HuH-7 (cell line): ENCODE data around the gene SLC35F3.
"Not testable (repeated sequence)": the region's sequence is repeated elsewhere in the genome, so short reads cannot be mapped to it uniquely, and the experiment has no call there.

Experiments
- DNase-seq: peaks from one replicate; pipeline ENCODE4 v3.0.0; 2011; ENCODE audit warnings: low spot score

SLC35F3 gene

DNA sequence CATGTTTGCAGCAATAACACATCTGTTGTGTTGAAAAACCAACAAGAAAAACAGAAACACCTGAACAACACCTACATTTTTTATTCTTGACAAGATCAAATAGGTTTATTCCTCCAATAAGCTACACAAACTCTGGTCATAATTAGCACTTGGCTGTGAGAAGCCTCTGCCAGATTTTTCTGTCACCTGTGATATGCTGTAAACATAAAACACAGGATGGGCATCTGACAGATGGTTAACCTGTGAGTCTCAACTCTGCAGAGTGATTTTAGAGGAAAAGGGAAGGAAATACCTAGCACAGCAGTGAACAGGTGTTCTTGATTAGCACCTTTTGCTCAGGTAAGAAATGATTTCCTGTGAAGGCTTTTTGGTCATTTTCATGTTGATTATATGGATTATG, 293.4 kb downstream of the SLC35F3 start:
- DNase-seq = no peak

DNA sequence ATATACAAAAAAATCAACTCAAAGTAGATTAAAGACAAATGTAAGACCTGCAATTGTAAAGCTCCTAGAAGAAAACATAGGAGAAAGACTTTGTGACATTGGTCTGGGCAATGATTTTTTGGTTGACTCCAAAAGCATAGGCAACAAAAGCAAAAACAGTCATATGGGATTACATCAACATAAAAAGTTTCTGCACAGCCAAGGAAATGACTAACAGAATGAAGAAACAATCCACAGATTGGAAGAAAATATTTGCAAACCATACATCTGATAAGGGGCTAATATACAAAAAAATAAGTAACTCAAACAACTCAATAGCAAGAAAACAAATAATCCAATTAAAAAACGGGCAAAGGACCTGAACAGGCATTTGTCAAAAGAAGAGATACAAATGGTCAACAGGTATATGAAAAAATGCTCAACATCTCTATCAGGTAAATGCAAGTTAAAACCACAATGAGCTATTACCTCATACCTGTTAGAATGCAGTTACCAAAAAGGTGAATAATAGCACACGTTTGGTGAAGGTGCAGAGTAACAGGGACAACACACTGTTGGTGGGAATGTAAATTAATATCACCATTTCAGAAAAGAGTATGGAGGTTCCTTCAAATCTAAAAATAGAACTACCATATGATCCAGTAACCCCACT, 295.1 kb downstream of the SLC35F3 start:
- no peak for DNase-seq

DNA sequence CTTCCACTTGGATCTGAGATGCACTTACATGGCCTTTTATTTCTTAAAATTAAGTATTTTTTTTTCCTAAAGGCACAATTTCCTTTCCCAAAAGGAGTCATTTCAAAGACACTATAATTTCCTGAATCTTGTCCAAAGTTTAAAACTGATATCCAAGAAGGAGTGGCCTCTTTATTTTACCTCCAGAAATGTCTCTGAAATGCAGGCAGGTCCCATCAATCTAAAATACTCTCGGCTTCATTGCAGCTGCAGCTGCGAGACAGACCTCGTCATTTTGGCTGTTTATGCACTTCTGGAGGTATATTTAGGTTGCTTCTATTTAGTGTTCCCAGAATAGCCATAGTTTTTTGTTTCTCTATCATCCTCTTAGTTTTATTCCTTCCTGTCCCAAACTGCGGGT, 296.1 kb downstream of the SLC35F3 start:
- DNase-seq = no peak

DNA sequence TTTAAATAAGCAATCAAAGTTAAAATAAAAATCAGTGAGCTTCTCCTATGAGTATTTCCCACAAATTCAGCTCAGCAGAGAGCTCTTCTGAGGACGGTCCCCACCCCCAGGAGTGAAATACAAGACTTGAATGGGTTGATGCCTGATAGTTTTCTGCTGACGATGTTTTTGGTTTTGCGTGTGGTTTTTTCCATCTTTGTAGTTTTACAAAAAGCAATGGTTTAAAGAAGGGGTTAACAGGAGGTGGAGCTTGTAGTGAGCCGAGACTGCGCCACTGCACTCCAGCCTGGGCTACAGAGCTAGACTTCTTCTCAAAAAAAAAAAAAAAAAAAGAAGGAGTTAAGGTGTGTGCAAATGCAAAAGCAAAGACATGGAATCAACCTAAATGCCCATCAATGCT, 297.1 kb downstream of the SLC35F3 start:
- no peak for DNase-seq

DNA sequence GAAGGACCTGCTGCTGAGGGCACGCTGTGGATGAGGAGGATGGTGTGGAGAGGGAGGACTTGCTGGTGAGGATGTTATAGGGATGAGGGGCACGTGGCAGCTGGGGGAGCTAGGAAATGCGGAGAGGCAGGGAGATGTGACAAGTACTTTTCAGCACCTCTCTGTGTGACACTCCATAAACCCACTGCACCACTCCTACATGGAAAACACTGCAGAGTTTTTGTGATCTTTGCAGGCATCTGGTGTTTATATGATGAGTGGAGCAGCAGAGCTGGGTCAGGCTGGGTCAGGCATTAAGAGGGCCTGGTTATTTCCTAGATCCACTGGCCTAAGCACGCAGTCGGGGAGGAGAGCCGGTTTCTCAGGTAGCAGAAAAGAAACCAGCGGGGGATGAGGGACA, 301.5 kb downstream of the SLC35F3 start:
- no peak for DNase-seq

DNA sequence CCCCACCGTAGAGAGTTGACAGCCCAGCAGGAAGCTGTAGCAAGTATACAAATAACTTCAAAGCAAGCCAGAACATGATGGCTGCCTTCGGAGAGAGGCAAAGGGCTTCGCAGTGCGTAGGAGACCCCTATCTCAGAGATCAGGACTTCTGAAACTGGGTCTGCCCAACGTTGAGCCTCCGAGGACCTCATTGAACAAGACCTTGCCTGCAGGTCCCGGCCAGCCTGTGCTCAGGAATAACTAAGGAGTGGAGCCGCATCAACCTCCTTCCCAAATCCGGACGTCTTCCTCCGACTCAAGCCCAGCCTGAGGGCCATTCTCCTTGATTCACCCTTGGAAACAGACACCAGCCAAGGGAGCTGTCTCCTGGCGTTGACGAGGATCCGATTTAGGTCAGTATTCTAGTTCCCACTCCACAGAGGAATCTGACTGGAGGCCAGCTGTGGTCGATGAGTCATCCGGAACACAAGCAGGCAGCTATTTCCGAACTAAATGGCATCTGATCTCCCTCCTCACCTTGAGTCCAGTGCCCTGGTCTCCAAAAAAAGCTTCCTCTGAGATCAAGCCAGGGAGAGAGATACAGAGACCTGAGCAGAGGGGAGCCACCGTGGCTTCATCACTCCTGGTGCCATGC, 302.3 kb downstream of the SLC35F3 start:
- no peak for DNase-seq

DNA sequence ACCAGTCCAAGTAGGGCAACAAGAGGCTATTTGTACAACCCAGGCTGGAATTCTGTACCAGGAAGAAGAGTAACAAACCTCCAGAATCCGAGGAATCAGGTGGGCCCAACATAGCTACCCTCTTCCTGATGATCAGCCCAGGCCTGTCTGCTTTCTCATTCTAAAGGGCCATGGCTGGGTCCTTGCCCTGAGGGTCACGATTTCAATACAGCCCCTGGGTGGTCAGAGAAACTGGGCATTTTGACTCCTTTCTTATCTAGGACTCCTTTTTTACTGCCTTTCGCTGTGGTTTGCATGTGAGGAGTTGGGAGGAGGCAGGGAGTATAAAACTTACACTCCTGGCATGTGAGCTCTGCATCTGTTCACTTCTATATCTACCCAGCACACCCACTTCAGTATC, 303.9 kb downstream of the SLC35F3 start:
- DNase-seq = no peak

DNA sequence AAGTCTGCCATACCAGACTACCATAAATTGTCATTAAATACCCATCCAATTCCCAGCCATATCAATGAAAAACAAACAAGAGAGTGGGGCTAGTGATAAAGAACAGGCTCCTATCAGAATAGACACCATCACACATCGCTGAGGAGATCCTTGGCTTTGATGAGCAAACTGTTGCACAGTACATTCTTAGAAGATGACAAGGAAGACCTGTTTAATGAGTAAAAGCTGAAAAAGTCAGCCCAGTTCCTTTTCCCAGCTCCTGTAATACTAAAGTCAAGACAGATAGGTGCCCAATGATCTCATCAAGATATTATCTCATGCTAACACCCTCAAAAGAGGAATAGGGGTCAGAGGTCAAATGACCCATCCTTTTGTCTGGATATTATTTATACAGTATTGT, 304.3 kb downstream of the SLC35F3 start:
- DNase-seq = no peak

DNA sequence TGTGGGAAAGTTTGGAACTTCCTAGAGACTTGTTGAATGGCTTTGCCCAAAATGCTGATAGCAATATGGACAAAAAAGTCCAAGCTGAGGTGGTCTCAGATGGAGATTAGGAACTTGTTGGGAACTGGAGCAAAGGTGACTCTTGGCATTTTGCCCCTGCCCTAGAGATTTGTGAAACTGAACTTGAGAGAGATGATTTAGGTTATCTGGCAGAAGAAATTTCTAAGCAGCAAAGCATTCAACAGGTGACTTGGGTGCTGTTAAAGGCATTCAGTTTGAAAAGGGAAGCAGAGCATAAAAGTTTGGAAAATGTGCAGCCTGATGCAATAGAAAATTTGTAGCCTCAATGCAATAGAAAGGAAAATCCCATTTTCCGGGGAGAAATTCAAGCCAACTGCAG, 306.0 kb downstream of the SLC35F3 start:
- DNase-seq = not testable (repeated sequence)

DNA sequence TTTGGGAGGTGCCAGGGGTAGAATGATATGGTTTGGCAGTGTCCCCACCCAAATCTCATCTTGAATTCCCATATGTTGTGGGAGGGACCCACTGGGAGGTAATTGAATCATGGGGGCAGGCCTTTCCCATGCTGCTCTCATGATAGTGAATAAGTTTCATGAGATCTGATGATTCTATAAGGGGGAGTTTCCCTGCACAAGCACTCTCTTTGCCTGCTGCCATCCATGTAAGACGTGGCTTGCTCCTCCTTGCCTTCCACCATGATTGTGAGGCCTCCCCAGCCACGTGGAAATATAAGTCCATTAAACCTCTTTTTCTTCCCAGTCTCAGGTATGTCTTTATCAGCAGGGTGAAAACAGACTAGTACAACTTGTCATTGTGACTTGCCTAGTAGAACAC, 307.4 kb downstream of the SLC35F3 start:
- DNase-seq = not testable (repeated sequence)

DNA sequence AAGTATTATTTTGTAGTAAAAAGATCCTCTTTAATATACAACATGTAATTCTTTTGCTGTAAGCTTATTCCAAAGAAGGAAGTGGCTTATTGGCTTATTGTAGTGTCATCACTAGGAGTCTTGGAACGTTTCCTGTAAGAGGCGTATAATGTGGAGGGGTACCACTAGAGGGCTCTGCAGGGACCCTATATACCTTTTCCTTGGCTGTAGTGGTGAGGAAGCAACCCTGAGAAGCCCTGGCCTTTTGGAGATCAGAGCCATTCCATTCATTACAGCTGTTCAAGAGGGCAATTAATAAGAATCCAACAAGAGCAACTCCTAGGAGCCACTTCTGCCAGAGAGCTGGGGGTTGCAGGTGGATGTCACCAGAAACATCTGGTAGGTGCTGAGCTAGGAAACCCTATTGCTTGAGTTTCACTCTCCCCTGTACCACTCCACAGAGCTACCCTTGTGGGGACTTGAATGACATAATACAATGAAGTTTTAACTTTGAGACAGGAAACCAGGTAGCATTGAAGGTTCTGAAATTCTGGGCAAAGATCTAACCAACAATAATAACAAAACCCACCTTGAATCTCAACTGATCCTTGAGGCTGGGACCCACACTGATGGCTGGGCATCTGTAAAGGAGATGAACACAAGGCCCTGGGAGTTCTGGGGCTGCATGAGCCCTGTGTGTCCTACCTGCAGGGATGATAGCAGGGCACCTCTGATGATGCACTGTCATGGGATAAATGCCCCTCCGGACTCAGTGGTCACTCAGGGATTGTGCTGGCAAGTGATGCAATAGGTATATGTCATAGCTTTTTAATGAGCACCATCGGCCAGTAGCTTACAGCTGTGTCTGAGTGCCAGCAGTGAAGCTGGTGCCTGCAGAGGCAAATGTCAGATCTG, 308.5 kb downstream of the SLC35F3 start:
- peak; percentile 75 for DNase-seq

DNA sequence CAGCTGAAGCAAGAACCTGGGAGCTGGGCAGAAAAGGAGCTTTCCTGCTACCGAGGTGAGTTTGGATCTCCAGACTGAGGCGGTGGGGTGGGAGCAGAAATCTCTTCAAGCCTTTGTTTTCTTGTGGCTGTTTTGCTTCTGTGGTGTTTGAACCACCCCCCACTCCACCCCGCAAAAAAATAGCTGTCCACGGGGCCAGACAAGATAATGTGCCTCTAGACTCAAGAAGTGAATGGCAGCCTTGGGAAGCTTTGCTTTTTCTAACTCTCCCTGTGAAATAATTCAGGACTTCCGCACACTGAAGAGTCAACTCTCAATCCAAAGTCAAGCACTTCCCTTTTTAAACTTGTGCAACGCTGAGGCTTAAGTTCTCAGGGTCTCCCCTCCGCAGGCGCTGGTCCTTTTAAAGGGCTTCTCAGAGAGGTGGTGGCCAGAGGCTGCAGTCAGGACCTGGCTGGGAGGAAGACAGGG, 309.2 kb downstream of the SLC35F3 start:
- DNase-seq = no peak

DNA sequence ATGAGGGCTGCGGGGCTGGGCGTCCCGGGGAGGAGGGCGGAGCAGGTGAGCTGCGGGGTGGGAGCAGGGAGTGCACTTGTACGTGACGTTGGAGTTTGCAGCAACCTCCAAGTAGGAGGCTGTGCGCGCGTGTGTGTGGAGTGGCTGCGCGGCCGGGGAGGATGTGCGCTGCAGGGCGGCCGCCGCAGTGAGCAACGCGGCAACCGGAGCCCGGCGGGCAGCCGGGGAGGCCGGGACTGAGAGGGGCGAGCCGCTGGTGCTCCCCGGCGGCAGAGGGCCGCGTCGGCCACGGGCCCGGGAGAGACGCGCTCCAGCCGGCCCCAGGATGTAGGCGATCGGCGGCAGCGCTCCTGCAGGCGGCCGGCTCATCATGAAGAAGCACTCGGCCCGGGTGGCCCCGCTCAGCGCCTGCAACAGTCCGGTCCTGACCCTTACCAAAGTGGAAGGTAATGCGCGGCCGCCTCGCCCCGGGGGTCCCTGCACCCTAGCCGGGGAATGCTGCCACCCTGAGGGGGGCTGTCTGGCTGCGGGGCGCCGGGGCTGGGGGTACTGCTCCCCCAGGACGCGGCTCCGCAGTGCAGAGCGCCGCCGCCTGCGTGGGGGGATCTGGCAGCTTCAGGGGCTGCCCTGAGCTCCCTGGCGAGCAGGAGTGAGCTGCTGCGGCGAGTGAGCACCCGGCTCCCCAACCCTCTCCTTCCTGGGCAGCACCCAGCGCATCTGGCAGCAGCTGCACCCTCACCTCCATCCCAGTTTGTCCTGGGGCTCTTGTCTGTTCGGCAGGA, 309.8 kb downstream of the SLC35F3 start:
- DNase-seq = no peak

DNA sequence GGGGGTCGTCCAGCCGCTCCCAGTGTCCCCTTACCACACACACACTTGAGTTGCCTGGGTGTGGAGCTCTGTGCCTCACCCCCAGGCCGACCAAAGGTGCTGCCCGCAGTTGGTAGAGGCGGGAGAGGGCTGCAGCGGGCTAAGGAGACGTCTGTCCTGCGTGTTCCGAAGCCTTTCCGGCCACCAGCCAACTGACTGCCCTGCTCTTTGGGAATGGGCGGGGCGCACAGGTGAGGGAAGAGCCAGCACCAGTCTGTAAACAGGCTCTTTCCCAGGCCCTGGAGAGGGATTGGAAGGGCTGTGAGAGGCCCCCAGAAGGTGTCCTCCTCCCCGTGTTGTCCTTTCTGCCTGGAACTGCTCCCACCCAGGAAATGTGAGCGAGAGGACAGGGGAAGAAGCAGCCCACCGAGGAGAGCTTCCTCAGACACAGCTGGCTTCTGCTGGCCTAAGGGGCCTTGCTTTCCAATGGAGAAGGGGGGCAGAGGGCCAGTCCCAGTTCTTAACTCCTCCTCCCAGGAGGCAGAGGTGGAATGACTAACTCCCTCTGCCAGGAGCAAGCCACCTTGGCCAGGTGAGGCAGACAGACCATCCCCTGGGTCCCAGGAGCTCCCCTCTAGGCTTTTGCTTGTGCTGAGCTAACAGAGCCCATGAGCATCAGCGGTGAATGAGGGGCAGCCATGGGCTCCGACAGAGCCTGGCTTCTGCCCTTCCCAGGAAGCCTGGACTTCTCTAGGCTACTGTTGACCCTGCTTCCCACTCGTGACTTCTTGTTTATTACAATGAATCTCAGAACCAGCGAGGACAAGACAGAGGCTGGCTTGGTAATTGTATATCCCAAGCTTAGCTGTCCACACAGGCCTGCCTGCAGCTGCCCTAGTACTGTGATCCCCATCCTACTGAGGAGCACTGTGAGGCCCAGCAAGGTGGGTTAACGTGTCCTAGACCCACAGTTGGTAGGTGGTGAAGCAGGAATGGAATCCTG, 310.7 kb downstream of the SLC35F3 start:
- DNase-seq = no peak

DNA sequence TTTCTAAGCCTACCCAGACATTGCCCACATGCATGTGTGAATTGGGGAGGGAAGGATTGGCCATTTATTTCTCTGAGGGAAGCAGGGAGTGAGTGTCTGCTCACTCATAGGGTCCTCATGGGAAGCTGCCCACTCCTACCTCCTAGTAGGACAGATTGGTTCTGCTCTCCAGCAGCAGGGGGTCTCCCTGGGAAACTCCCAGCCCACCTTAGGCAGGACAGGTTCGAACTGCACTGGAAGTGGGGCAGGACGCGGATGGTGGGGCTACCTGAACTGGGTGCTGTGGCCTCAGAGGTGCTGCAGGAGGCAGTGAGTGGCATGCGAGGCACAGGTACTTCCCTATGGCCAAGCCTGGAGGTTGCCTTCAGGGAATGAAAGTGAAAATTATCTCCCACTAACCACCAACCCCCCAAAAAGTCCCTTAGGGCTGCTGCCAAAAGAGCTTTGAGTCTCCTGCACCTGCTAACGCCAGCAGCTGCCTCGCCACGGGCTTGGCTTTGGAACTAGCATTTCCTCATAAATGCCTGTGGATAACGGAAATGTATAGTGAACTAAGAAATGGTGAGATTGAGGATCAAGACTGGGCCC, 311.7 kb downstream of the SLC35F3 start:
- DNase-seq = no peak

DNA sequence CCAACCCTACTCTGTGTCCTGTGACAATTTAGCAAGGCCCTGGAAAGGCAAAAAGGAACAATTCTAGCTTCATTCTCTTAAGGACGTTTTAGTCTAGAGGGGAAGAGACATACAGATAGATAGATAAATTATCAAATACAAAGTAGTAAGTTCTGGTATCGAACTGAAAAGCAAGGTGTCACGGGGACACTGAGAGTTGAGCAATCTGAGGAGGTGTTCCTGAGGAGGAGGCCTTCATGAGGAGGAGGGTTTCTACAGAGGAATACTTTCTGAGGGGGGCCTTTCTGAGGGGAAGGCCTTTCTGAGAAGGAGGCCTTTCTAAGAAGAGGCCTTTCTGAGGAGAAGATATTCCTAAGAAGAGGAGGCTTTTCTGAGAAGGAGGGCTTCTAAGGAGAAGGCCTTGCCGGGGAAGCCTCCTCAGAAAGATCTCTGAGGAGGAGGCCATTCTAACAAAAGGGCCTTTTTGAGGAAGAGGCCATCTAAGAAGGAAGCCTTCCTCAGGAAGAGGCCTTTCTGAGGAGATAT, 312.9 kb downstream of the SLC35F3 start:
- DNase-seq = no peak

DNA sequence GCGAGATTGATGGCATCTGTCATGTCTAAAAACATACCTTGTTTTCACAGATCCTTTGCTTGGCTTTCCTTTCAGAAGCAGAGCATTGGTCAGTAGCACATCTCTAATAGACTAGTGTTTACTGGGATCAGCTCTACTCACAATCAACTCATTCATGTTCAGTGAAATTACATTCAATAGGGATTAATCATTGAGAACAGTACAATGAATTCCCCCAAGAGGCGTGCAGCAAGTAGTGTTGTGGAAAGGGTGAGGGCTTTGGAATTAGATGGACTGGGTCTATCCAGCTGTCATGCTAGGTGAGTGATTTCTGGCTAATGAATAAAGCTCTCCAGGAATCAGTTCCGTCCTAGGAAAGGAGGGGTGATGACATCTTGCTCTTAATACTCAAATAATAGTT, 313.6 kb downstream of the SLC35F3 start:
- no peak for DNase-seq

DNA sequence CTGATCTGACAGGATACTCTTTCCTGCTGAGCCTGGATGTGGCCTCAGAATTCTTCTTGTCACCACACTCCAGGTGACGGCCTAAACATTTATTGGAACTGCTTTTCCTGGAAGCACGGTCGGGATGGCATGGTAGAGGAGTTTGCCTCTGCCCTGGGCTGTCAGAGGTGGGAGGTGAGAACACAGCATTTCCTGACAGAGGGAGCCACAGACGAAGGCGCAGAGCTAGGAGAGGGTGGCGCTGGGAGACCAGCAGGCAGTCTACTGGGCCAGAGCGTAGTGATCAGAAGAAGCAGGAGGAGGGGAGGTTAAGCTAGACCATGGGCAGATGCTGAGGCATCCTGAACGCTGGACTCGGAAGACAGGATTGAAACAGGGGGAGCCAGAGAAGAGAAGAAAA, 315.2 kb downstream of the SLC35F3 start:
- DNase-seq = no peak

DNA sequence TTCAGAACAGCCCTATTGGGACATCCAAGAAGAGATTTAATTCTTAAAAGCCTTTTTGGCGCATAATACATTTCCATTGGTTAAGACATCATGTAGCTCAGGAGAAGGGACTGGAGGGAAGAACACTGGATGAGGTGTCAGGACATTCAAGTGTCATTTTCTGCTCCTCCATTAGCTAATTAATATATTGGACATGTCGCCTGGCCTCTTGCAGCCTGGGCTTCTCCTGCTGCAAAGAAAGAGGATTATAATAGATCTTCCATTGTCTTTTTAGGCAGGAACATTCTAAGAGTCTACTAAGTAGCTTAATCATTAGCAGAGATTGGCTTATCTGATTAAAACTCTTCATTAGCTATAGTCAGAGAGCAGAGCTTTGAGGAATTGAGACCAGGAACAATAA, 317.1 kb downstream of the SLC35F3 start:
- no peak for DNase-seq

DNA sequence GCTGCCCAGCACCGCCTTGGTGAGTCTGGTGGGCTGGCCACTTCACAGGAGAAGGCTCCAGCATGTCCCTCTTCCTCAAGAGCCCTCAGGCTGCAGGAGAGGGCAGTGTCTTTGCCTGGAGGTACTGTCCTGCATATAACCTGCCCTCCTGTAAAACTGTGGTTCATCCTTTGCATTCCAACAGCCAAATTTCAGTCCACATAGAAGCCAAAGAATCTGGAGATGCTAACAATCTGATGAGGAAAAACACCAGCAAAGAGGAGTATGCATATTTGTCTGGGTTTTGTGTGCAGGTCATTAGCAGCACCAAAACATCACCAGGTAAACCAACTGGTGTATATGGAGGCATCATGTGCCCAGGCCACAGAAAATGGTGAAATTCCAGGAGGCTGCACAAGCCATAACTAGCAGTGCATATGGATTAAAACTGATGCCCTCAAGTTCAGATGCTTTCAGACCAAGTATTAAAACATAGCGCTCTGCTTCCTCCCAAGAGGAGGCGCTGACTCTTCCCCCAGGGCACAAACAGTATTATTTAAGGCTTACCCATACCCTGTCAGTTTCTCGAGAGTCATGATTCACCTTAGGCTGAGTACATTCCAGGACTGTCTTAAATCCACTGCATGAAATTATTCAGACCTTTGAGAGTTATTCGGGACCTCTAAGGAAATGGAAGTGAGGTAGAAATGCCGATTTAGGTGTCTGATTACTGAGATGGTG, 318.2 kb downstream of the SLC35F3 start:
- DNase-seq = no peak
